NCI-H748 treated with DMSO at 0.1 percent for 48 hours (cell line): ENCODE data around the gene ERBB4.

ENCODE experiments used
- DNase-seq: peaks from one replicate; lab custom pipeline; 2025; lab: John Stamatoyannopoulos, UW

ERBB4 gene

GRCh38 chr2:211928201-211928600 lies 610.4 kb downstream of the ERBB4 start:
- DNase-seq = peak; percentile 79

- DNase-seq = no peak
These were observed 615.6 kb downstream of the ERBB4 start for GRCh38 chr2:211923019-211923418.

- DNase-seq = peak; percentile 29
These were observed 634.6 kb downstream of the ERBB4 start for GRCh38 chr2:211903961-211904360.

GRCh38 chr2:211901226-211901846 lies 637.3 kb downstream of the ERBB4 start:
- peak; percentile 59 for DNase-seq

GRCh38 chr2:211900518-211900917 lies 638.1 kb downstream of the ERBB4 start:
- no peak for DNase-seq

GRCh38 chr2:211900000-211900399 lies 638.6 kb downstream of the ERBB4 start:
- peak; percentile 65 for DNase-seq

- no peak for DNase-seq
These were observed 639.9 kb downstream of the ERBB4 start for GRCh38 chr2:211898702-211899101.

- DNase-seq = no peak
These were observed 657.2 kb downstream of the ERBB4 start for GRCh38 chr2:211881449-211881848.

GRCh38 chr2:211879323-211879722 lies 659.3 kb downstream of the ERBB4 start:
- DNase-seq = no peak

GRCh38 chr2:211877061-211877460 lies 661.5 kb downstream of the ERBB4 start:
- no peak for DNase-seq

- DNase-seq = no peak
These were observed 663.1 kb downstream of the ERBB4 start for GRCh38 chr2:211875488-211875887.

- no peak for DNase-seq
These were observed 669.5 kb downstream of the ERBB4 start for GRCh38 chr2:211868996-211869533.

- no peak for DNase-seq
These were observed 670.7 kb downstream of the ERBB4 start for GRCh38 chr2:211867845-211868451.

- DNase-seq = no peak
These were observed 674.3 kb downstream of the ERBB4 start for GRCh38 chr2:211864328-211864727.

- peak; percentile 86 for DNase-seq
These were observed 678.4 kb downstream of the ERBB4 start for GRCh38 chr2:211860224-211860623.

- DNase-seq = no peak
These were observed 683.8 kb downstream of the ERBB4 start for GRCh38 chr2:211854832-211855231.

GRCh38 chr2:211846714-211847113 lies 691.9 kb downstream of the ERBB4 start:
- DNase-seq = no peak

- no peak for DNase-seq
These were observed 692.6 kb downstream of the ERBB4 start for GRCh38 chr2:211846036-211846400.

- no peak for DNase-seq
These were observed 693.1 kb downstream of the ERBB4 start for GRCh38 chr2:211845338-211846035.

GRCh38 chr2:211837706-211838105 lies 700.9 kb downstream of the ERBB4 start:
- no peak for DNase-seq

- DNase-seq = no peak
These were observed 701.4 kb downstream of the ERBB4 start for GRCh38 chr2:211837206-211837605.

- DNase-seq = peak; percentile 93
These were observed 702.2 kb downstream of the ERBB4 start for GRCh38 chr2:211836409-211836808.

GRCh38 chr2:211835695-211836094 lies 702.9 kb downstream of the ERBB4 start:
- peak; percentile 21 for DNase-seq
